Choroid plexus epithelial cell (primary cell): ENCODE results near the gene WIZ.

Source experiments
- DNase-seq: peaks from one replicate; pipeline ENCODE4 v3.0.0-alpha.2; 2010; ENCODE audit warnings: low read depth
- H3K4me3 ChIP-seq: 2 replicates; pipeline ENCODE4 v1.5.1; 2011; ENCODE audit warnings: low read depth, mild to moderate bottlenecking, control low read depth, low read length, moderate library complexity
- CTCF ChIP-seq: conservative IDR thresholded peaks from 2 replicates; pipeline ENCODE4 v1.5.1; 2011; ENCODE audit warnings: low read depth, mild to moderate bottlenecking, control low read depth, inconsistent platforms, low read length, moderate library complexity

Gene WIZ

GRCh38 chr19:15448044-15448777 is 1.5 kb downstream of the WIZ start:
- TF ChIP-seq CTCF, result no peak
- peak overlapping the region; percentile 70 for H3K4me3 ChIP-seq
- DNase-seq, result no peak

DNA sequence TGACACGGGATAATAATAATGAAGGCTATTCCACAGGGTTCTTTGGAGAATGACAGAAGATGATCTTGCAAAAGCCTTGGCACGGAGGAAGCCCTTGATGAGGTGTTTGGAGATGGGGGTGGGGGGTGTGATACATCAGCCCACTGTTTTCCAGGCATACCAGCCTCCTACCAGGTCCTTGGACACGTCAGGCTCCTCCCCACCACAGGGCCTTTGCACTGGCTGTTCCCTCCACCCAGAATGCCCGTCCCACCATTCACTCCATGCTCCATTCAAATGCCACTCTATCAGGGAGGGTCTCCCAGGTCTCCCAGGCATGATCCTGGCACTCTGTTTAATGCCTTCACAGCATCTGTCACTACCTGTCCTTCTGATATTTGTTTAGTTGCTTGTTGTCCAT is 2.7 kb downstream of the WIZ start:
- no peak for DNase-seq
- no peak overlapping the region for H3K4me3 ChIP-seq
- no peak for TF ChIP-seq CTCF

- no peak for TF ChIP-seq CTCF
- DNase-seq, result no peak
- H3K4me3 ChIP-seq, result no peak overlapping the region
Observed at GRCh38 chr19:15445807-15446376, 3.9 kb downstream of the WIZ start.

GRCh38 chr19:15445227-15445605 is 4.5 kb downstream of the WIZ start:
- no peak for DNase-seq
- no peak for TF ChIP-seq CTCF
- no peak overlapping the region for H3K4me3 ChIP-seq

GRCh38 chr19:15444505-15445226 is 5.1 kb downstream of the WIZ start:
- DNase-seq, result no peak
- no peak for TF ChIP-seq CTCF
- H3K4me3 ChIP-seq, result no peak overlapping the region

- TF ChIP-seq CTCF, result no peak
- H3K4me3 ChIP-seq, result no peak overlapping the region
- no peak for DNase-seq
Observed at GRCh38 chr19:15443838-15444237, 5.9 kb downstream of the WIZ start.

DNA sequence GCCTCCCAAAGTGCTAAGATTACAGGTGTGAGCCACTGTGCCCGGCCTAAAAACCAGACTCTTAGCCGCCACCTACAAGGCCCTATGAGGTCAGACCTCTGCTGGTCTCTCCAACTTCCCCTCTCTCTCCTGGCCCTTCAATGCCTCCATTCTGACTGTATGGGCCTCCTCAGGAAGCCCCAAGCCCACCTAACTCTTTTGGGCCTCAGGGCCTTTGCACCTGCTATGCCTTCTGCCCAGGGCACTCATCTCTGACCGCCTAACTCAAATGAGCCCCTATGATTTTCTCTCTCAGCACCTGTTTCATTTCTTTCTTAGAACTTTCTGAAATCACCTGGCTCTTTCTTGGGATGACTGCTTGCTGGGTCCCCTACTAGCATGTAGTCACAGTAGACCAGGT is 6.4 kb downstream of the WIZ start:
- no peak overlapping the region for H3K4me3 ChIP-seq
- no peak for DNase-seq
- TF ChIP-seq CTCF, result no peak
